IMR-90 (cell line): ENCODE results near the gene CABCOCO1. TPM values are rescaled to one million over a fixed set of nuclear protein-coding genes. Genes with fewer than 3 reads are reported as not detected.

Source experiments
- ATAC-seq: fragments of 200-7000 bp; cut with Tn5 transposase; 2 replicates; pipeline ENCODE4 v1.9.1; 2020; ENCODE audit warnings: low read depth, mild to moderate bottlenecking, moderate library complexity
- BruUV-seq: library from RNA; stranded (reverse); fragments of 400-500 nt; replicated peaks from 2 replicates; lab custom pipeline; 2021; lab: Mats Ljungman, UMichigan
- CTCF ChIA-PET: fragments of 300-600 bp; formaldehyde crosslinking; extraction: SDS; loops from one replicate; lab custom pipeline; 2021; ENCODE audit warnings: antibody characterized with exemption; lab: Yijun Ruan, JAX
- POLR2A ChIA-PET: fragments of 300-600 bp; sonication (Branson Sonifier 250); formaldehyde crosslinking; loops from one replicate; lab custom pipeline; 2022; ENCODE audit warnings: antibody characterized with exemption; ENCODE audit not compliant: unreplicated experiment; lab: Charles Lee
- DNase-seq: peaks from one replicate; pipeline ENCODE4 v3.0.0; 2013
- H2AFZ ChIP-seq: replicated peaks from 2 replicates; pipeline ENCODE3; 2013; ENCODE audit warnings: low read length, mild to moderate bottlenecking; ENCODE audit not compliant: poor library complexity
- H2AK5ac ChIP-seq: 2 replicates; pipeline ENCODE4 v1.6.1; 2013; ENCODE audit warnings: low read depth, low read length, inconsistent platforms
- H2AK9ac ChIP-seq: replicated peaks from 2 replicates; pipeline ENCODE3; 2013; ENCODE audit warnings: mild to moderate bottlenecking, low read depth, low read length, moderate library complexity; ENCODE audit not compliant: poor library complexity
- H2BK120ac ChIP-seq: 2 replicates; pipeline ENCODE4 v1.6.1; 2013; ENCODE audit warnings: low read depth, low read length, inconsistent platforms
- H2BK15ac ChIP-seq: 3 replicates; pipeline ENCODE4 v1.6.1; 2013; ENCODE audit warnings: low read depth, low read length, inconsistent platforms
- H2BK20ac ChIP-seq: 2 replicates; pipeline ENCODE4 v1.6.1; 2013; ENCODE audit warnings: low read depth, mild to moderate bottlenecking, inconsistent platforms, low read length, moderate library complexity
- H2BK5ac ChIP-seq: 2 replicates; pipeline ENCODE4 v1.6.1; 2013; ENCODE audit warnings: mild to moderate bottlenecking, low read depth, low read length, inconsistent platforms; ENCODE audit not compliant: poor library complexity, severe bottlenecking
- H3K14ac ChIP-seq: replicated peaks from 2 replicates; pipeline ENCODE4 v1.6.1; 2013; ENCODE audit warnings: low read depth, low read length, inconsistent platforms
- H3K18ac ChIP-seq: 2 replicates; pipeline ENCODE4 v1.6.1; 2013; ENCODE audit warnings: low read depth, low read length, control low read depth
- H3K23ac ChIP-seq: 2 replicates; pipeline ENCODE4 v1.6.1; 2013; ENCODE audit warnings: low read depth, low read length, inconsistent platforms
- H3K27ac ChIP-seq: 2 replicates; pipeline ENCODE4 v1.5.1; 2013; ENCODE audit warnings: mild to moderate bottlenecking, control low read depth, low read length; ENCODE audit not compliant: insufficient read depth
- H3K27me3 ChIP-seq: 2 replicates; pipeline ENCODE4 v1.6.1; 2013; ENCODE audit warnings: low read length; ENCODE audit not compliant: control insufficient read depth, insufficient read depth
- H3K36me3 ChIP-seq: 2 replicates; pipeline ENCODE4 v1.6.1; 2013; ENCODE audit warnings: low read length, mixed read lengths; ENCODE audit not compliant: control insufficient read depth, insufficient read depth
- H3K4ac ChIP-seq: 2 replicates; pipeline ENCODE4 v1.6.1; 2013; ENCODE audit warnings: low read depth, low read length, inconsistent platforms
- H3K4me1 ChIP-seq: 2 replicates; pipeline ENCODE4 v1.6.1; 2013; ENCODE audit warnings: low read length, mixed read lengths; ENCODE audit not compliant: control insufficient read depth, insufficient read depth
- H3K4me2 ChIP-seq: 2 replicates; pipeline ENCODE4 v1.6.1; 2013; ENCODE audit warnings: low read depth, mild to moderate bottlenecking, control low read depth, low read length, moderate library complexity
- H3K4me3 ChIP-seq: 2 replicates; pipeline ENCODE4 v1.5.1; 2013; ENCODE audit warnings: low read depth, mild to moderate bottlenecking, control low read depth, low read length, moderate library complexity; ENCODE audit not compliant: insufficient read depth
- H3K56ac ChIP-seq: 2 replicates; pipeline ENCODE4 v1.6.1; 2013; ENCODE audit warnings: low read length, inconsistent platforms; ENCODE audit not compliant: insufficient read depth; ENCODE audit errors: extremely low read depth
- H3K79me1 ChIP-seq, 2 experiments: 2 replicates each; pipeline ENCODE4 v1.6.1; 2013; ENCODE audit warnings: low read length in 2 of 2, inconsistent platforms in 1 of 2, low read depth in 1 of 2
- H3K9ac ChIP-seq: 2 replicates; pipeline ENCODE4 v1.6.1; 2013; ENCODE audit warnings: low read depth, low read length, control low read depth
- H3K9me1 ChIP-seq: 2 replicates; pipeline ENCODE4 v1.6.1; 2013; ENCODE audit warnings: low read length, inconsistent platforms; ENCODE audit not compliant: insufficient read depth
- H3K9me3 ChIP-seq: 2 replicates; pipeline ENCODE4 v1.6.1; 2013; ENCODE audit warnings: low read length; ENCODE audit not compliant: control insufficient read depth, insufficient read depth
- H4K20me1 ChIP-seq: 2 replicates; pipeline ENCODE4 v1.6.1; 2013; ENCODE audit warnings: low read length, inconsistent platforms; ENCODE audit not compliant: insufficient read depth
- H4K5ac ChIP-seq: 2 replicates; pipeline ENCODE4 v1.6.1; 2013; ENCODE audit warnings: mild to moderate bottlenecking, low read depth, low read length, control low read depth
- H4K8ac ChIP-seq, 2 experiments: 2 replicates each; pipeline ENCODE4 v1.6.1; 2013; ENCODE audit warnings: low read depth in 2 of 2, low read length in 2 of 2, control low read depth in 1 of 2, inconsistent platforms in 1 of 2
- H4K91ac ChIP-seq: 2 replicates; pipeline ENCODE4 v1.6.1; 2013; ENCODE audit warnings: low read depth, low read length, inconsistent platforms; ENCODE audit not compliant: insufficient read depth
- CEBPB ChIP-seq: IDR thresholded peaks from 2 replicates; pipeline ENCODE4 v1.6.1; 2012; ENCODE audit warnings: low read depth, low read length, improper control_type of control experiment
- CHD1 ChIP-seq: IDR thresholded peaks from 2 replicates; pipeline ENCODE4 v1.6.1; 2012; ENCODE audit warnings: low read depth, low read length, improper control_type of control experiment
- FOS ChIP-seq: fragments of 150-350 bp; IDR thresholded peaks from 2 replicates; pipeline ENCODE4 v1.6.1; 2016; ENCODE audit warnings: low read depth, low read length
- MAFK ChIP-seq: IDR thresholded peaks from 2 replicates; pipeline ENCODE4 v1.6.1; 2012; ENCODE audit warnings: low read depth, low read length, improper control_type of control experiment
- MAZ ChIP-seq: IDR thresholded peaks from 2 replicates; pipeline ENCODE4 v1.6.1; 2012; ENCODE audit warnings: low read depth, mild to moderate bottlenecking, low read length, improper control_type of control experiment, moderate library complexity, borderline replicate concordance
- MXI1 ChIP-seq: IDR thresholded peaks from 2 replicates; pipeline ENCODE4 v1.6.1; 2012; ENCODE audit warnings: low read depth, mild to moderate bottlenecking, low read length, moderate library complexity, borderline replicate concordance
- NFE2L2 ChIP-seq: fragments of 150-350 bp; IDR thresholded peaks from 2 replicates; pipeline ENCODE4 v1.6.1; 2016; ENCODE audit warnings: low read depth, mild to moderate bottlenecking, low read length
- POLR2A ChIP-seq: IDR thresholded peaks from 2 replicates; pipeline ENCODE4 v1.6.1; 2012; ENCODE audit warnings: mild to moderate bottlenecking, low read depth, low read length
- RAD21 ChIP-seq: IDR thresholded peaks from 2 replicates; pipeline ENCODE4 v1.6.1; 2012; ENCODE audit warnings: low read length, improper control_type of control experiment
- RCOR1 ChIP-seq: IDR thresholded peaks from 2 replicates; pipeline ENCODE4 v1.6.1; 2012; ENCODE audit warnings: mild to moderate bottlenecking, low read length, improper control_type of control experiment; ENCODE audit not compliant: insufficient replicate concordance
- RFX5 ChIP-seq: IDR thresholded peaks from 2 replicates; pipeline ENCODE4 v1.8.0; 2012; ENCODE audit warnings: low read depth, mild to moderate bottlenecking, low read length, moderate library complexity
- SMC3 ChIP-seq: fragments of 150-350 bp; IDR thresholded peaks from 2 replicates; pipeline ENCODE4 v1.6.1; 2016; ENCODE audit warnings: low read depth, mild to moderate bottlenecking, antibody characterized with exemption, low read length, moderate library complexity
- WGBS, 2 experiments: methylation state at CpG; one replicate each; pipeline versions ENCODE4 v1.1.5 to v1.1.7; 2013; ENCODE audit warnings: missing lambda C conversion rate in 2 of 2; ENCODE audit not compliant: insufficient read length in 1 of 2; ENCODE audit errors: extremely low coverage in 2 of 2; 5-methylcytosine and 5-hydroxymethylcytosine counted together
- dilution Hi-C: fragments of 300-500 bp; cut with HindIII; formaldehyde crosslinking; loops from one replicate; pipeline ENCODE4 v1.14.3; 2018; ENCODE audit warnings: low sequenced_read_pairs; ENCODE audit not compliant: unreplicated experiment
- in situ Hi-C: fragments of 300-500 bp; cut with MboI; formaldehyde crosslinking; loops from 3 replicates; pipeline ENCODE4 v1.14.3; 2019; ENCODE audit warnings: low sequenced_read_pairs, inconsistent platforms, mixed read lengths
- intact Hi-C: fragments of 100-400 bp; cut with micrococcal nuclease; formaldehyde crosslinking; loops from 2 replicates; pipeline ENCODE4 v1.10.0; 2022
- polyA plus RNA-seq, 3 experiments: library from polyadenylated mRNA; depleted of rRNA; stranded (reverse); fragments of >200 nt; gene quantifications; 2 replicates each; pipeline ENCODE4 v1.2.3, GENCODE V29; 2012; ENCODE audit warnings: low replicate concordance in 1 of 3
- total RNA-seq: library from RNA; depleted of rRNA; stranded (reverse); fragments of >200 nt; gene quantifications from 2 replicates; pipeline ENCODE4 v1.2.3, GENCODE V29; 2012
- TF ChIP-seq, protein P1 (sequence below): fragments of 150-350 bp; IDR thresholded peaks from 2 replicates; pipeline ENCODE4 v1.6.1; 2017; ENCODE audit warnings: mild to moderate bottlenecking, antibody characterized with exemption, low read length, low read depth
- TF ChIP-seq, protein P2 (sequence below): conservative IDR thresholded peaks from 2 replicates; pipeline ENCODE4 v1.5.1; 2012; ENCODE audit warnings: mild to moderate bottlenecking, low read depth, low read length, improper control_type of control experiment
- TF ChIP-seq, protein P3 (sequence below): fragments of 150-350 bp; IDR thresholded peaks from 2 replicates; pipeline ENCODE4 v1.6.1; 2016; ENCODE audit warnings: low read depth, mild to moderate bottlenecking, low read length, moderate library complexity, borderline replicate concordance

Gene CABCOCO1
- total and polyA plus RNA-seq, 2 of the 4 experiments (the other 2 are of a cell fraction): 0.18 to 0.31 TPM

DNA sequence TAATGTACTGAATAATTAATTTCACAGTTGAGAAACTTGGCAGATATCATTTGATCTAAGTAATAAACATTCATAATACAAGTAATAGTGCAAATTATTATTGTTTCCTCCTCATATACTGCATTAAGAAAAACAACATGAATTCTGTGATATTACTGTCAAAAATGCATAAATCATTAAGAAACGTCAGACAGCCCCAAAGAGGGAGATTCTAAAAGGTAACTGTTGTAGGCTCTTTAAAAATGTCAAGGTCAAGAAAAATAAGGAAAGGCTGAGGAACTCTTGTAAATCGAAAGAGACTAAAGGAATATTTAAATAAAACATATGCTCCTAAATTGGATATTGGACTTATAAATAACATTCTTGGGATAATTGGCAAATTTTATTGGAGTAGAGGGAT is 67.9 kb downstream of the CABCOCO1 start:
- Histone ChIP-seq H3K9ac (no peak overlapping the region), H3K4me3 (no peak overlapping the region), H4K5ac (no peak overlapping the region), H2BK15ac (no peak overlapping the region), H2BK20ac (no peak overlapping the region), H3K23ac (no peak overlapping the region), H3K9me3 (no peaks in the 10 kb centered on the region), H2AK9ac (no peak overlapping the region), H3K36me3 (no peaks in the 10 kb centered on the region), H2AFZ (no peak overlapping the region), H3K4me2 (no peak overlapping the region), H4K8ac (no peak overlapping the region), H3K4ac (no peak overlapping the region), H3K27ac (no peak overlapping the region), H3K14ac (no peak overlapping the region), H3K27me3 (no peaks in the 10 kb centered on the region), H2BK5ac (no peak overlapping the region), H2BK120ac (no peak overlapping the region), H3K56ac (no peak overlapping the region), H4K91ac (no peak overlapping the region), H3K9me1 (no peaks in the 10 kb centered on the region), H2AK5ac (no peak overlapping the region), H3K4me1 (no peaks in the 10 kb centered on the region), H3K18ac (no peak overlapping the region), H4K20me1 (no peaks in the 10 kb centered on the region), H3K79me1 (no peaks in the 10 kb centered on the region)
- no peak for ATAC-seq
- no TSS peak for BruUV-seq
- in situ Hi-C loops: loop anchor here (10.0 kb wide), 2 partner anchors 446 to 916 kb away; no protein-coding TSS in a partner anchor
- no peak for TF ChIP-seq CEBPB
- TF ChIP-seq, protein P1, sequence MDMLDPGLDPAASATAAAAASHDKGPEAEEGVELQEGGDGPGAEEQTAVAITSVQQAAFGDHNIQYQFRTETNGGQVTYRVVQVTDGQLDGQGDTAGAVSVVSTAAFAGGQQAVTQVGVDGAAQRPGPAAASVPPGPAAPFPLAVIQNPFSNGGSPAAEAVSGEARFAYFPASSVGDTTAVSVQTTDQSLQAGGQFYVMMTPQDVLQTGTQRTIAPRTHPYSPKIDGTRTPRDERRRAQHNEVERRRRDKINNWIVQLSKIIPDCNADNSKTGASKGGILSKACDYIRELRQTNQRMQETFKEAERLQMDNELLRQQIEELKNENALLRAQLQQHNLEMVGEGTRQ: no peak
- TF ChIP-seq NFE2L2: no peak
- TF ChIP-seq MAFK: no peak
- no peak for TF ChIP-seq RAD21
- no peak for TF ChIP-seq POLR2A
- no peak for TF ChIP-seq CHD1
- no peak for TF ChIP-seq RCOR1
- TF ChIP-seq, protein P2, sequence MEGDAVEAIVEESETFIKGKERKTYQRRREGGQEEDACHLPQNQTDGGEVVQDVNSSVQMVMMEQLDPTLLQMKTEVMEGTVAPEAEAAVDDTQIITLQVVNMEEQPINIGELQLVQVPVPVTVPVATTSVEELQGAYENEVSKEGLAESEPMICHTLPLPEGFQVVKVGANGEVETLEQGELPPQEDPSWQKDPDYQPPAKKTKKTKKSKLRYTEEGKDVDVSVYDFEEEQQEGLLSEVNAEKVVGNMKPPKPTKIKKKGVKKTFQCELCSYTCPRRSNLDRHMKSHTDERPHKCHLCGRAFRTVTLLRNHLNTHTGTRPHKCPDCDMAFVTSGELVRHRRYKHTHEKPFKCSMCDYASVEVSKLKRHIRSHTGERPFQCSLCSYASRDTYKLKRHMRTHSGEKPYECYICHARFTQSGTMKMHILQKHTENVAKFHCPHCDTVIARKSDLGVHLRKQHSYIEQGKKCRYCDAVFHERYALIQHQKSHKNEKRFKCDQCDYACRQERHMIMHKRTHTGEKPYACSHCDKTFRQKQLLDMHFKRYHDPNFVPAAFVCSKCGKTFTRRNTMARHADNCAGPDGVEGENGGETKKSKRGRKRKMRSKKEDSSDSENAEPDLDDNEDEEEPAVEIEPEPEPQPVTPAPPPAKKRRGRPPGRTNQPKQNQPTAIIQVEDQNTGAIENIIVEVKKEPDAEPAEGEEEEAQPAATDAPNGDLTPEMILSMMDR: no peak
- no peak for TF ChIP-seq RFX5
- TF ChIP-seq MAZ: no peak
- no peak for TF ChIP-seq FOS
- no peak for TF ChIP-seq MXI1
- TF ChIP-seq SMC3: no peak
- TF ChIP-seq, protein P3, sequence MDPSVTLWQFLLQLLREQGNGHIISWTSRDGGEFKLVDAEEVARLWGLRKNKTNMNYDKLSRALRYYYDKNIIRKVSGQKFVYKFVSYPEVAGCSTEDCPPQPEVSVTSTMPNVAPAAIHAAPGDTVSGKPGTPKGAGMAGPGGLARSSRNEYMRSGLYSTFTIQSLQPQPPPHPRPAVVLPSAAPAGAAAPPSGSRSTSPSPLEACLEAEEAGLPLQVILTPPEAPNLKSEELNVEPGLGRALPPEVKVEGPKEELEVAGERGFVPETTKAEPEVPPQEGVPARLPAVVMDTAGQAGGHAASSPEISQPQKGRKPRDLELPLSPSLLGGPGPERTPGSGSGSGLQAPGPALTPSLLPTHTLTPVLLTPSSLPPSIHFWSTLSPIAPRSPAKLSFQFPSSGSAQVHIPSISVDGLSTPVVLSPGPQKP: no peak
- dilution Hi-C loops: no loop called here
- ChIA-PET CTCF (no interaction called here), POLR2A (no interaction called here)
- intact Hi-C loops: loop anchor here (5.0 kb wide), 3 partner anchors 172 to 768 kb away; partner anchors contain the start of gene ARID5B
- no peak for DNase-seq
- no CpG with 5 or more reads among the region's 2 CpGs for WGBS, 2 experiments
